ENCODE data around the gene NET1. TPM values are rescaled to one million over a fixed set of nuclear protein-coding genes. Genes with fewer than 3 reads are reported as not detected.

NET1 gene
- total RNA-seq, 4 donors from 2014 or later = 50.9 to 151 (median 112) TPM

- DNase-seq = no peak
- Histone ChIP-seq H3K27me3 (no peaks in the 10 kb centered on the region), H3K4me1 (peaks cover 37 to 44% of the 10 kb centered on the region in 2 donors), H3K4me3 (replicated peaks in 1 of 3) (no peak overlapping the region), H3K9me3 (no peaks in the 10 kb centered on the region), H3K36me3 (no peaks in the 10 kb centered on the region), H3K27ac (no peak overlapping the region)
- TF ChIP-seq CTCF (IDR thresholded peaks at IDR 0.05) (no peak), POLR2A (IDR thresholded peaks at IDR 0.05) (no peak)
- intact Hi-C loops (cut with DNase I) = no loop called here
- WGBS, 2 donors = 95 to 96% methylated on average over 37 to 46 of the region's 61 CpGs
Measured at GRCh38 chr10:5498791-5499492, 86.6 kb downstream of the NET1 start.

DNA sequence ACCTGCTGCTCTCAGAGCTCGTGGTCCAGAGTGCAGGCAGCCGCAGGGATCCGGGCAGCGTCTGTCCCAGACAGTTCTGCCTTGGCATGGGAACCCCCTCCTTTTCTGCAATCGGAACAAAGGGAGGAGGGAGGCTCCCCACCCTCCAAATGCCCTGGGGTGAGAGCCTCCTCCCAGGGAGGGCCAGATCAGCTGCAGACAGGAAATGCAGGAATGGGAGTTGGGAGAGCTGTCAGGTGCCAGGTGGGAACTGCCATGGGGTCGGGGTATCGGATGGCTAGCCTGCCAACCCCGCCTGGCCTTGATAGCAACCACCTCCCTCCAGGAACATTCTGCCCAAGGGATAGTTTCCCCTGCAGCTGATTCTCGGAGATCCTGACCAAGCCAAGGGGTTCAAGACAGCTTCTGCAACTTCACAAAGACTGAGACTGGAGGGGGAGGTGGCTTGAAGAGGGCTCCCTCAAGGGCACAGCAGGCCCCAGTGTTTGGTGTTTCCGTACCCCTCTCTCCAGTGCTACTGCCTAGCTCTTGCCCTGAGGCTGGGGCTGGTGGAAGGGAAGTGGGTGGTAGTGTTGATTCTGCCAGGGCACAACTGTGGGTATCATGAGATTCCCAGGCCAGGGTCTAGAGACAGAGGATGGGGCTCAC lies 87.3 kb downstream of the NET1 start, which contains the start of gene CALML5:
CALML5 (minus strand) TSS at position 78 of the 648 bp plus-strand sequence. CDS start 132 bp downstream, outside the sequence.
- Histone ChIP-seq H3K9me3 (no peaks in the 10 kb centered on the region), H3K27ac (peak within 1 kb of the TSS in 1 of 3 donors; percentile 91), H3K36me3 (no peaks in the 10 kb centered on the region), H3K4me3 (replicated peaks in 1 of 3) (no peak within 1 kb of the TSS), H3K4me1 (peaks cover 44 to 51% of the 10 kb centered on the region in 2 donors), H3K27me3 (no peaks in the 10 kb centered on the region)
- no peak for TF ChIP-seq CTCF (IDR thresholded peaks at IDR 0.05)
- no peak for TF ChIP-seq POLR2A (IDR thresholded peaks at IDR 0.05)
- intact Hi-C loops (cut with DNase I) = no loop called here
- 90 to 94% methylated on average over 5 to 10 of the region's 10 CpGs for WGBS, 2 donors
- DNase-seq = no peak

DNA sequence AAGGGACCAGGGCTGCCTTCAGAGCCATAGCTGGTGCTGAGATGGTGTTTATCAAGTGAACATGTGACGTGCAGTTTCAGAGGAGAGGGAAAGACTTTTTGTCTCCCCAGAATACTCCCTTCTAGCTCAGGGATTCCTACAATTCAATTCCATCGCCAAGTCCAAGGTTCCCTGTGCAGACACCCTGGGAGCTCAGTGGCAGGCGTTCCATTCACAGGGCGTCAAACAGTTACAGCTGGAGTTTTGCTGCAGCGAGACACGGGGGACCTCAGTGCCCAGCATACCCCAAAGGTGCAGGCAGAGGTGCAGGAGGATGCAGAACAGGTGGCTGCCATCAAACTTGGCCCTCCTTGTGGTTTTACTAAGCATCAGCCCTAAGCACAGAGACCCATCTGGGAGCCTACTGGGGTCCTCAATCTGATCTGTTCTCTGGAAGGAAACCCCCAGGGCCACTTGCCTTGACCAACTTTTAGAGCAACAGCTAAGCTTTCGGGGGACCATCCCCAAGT lies 87.9 kb downstream of the NET1 start:
- Histone ChIP-seq H3K27ac (peak overlapping the region in 1 of 3 donors; percentile 91), H3K4me1 (peaks cover 44 to 54% of the 10 kb centered on the region in 2 donors), H3K4me3 (replicated peaks in 1 of 3) (no peak overlapping the region), H3K27me3 (no peaks in the 10 kb centered on the region), H3K9me3 (no peaks in the 10 kb centered on the region), H3K36me3 (no peaks in the 10 kb centered on the region)
- 93 to 98% methylated on average over 7 of the region's 7 CpGs for WGBS, 2 donors
- intact Hi-C loops (cut with DNase I) = no loop called here
- TF ChIP-seq CTCF (IDR thresholded peaks at IDR 0.05) (no peak), POLR2A (IDR thresholded peaks at IDR 0.05) (no peak)
- DNase-seq = no peak

- peaks cover 43 to 48% of the 10 kb centered on the region in 2 donors for H3K4me1 ChIP-seq
- H3K9me3 ChIP-seq = no peaks in the 10 kb centered on the region
- H3K27ac ChIP-seq = peak overlapping the region; percentile 80 to 94 (median 91)
- no peak for DNase-seq
- H3K4me3 ChIP-seq (replicated peaks in 1 of 3) = no peak overlapping the region
- no peaks in the 10 kb centered on the region for H3K36me3 ChIP-seq
- no peaks in the 10 kb centered on the region for H3K27me3 ChIP-seq
- intact Hi-C loops (cut with DNase I) = no loop called here
- WGBS, 2 donors = 86 to 92% methylated on average over 5 of the region's 5 CpGs
- TF ChIP-seq POLR2A (IDR thresholded peaks at IDR 0.05) (no peak), CTCF (IDR thresholded peaks at IDR 0.05) (no peak)
Measured at GRCh38 chr10:5500910-5501309, 88.6 kb downstream of the NET1 start.

DNA sequence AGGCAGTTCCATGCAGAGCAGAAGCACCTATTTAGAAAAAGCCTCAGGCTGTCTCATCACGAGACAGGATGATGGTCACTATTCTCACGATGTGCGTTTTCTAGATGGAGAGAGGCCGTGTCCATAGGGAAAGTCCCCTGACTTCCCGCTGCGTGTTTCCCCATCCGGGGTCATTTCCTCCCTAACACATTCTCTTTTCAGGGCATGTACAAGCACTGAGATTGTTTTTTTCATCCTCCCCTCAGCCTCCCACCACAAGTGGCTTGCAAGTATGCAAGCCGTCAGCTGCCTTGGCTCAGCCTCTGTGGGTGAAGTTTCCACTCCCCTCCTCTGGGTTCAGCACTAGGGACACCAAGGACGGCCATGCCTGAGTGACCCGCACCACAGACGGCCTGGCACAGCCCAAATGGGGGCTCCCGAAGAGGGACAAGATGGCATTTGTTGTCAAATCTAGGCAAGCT lies 89.7 kb downstream of the NET1 start:
- Histone ChIP-seq H3K9me3 (no peaks in the 10 kb centered on the region), H3K36me3 (no peaks in the 10 kb centered on the region), H3K27ac (peak overlapping the region; percentile 80 to 94 (median 91)), H3K4me3 (replicated peaks in 1 of 3) (no peak overlapping the region), H3K27me3 (no peaks in the 10 kb centered on the region), H3K4me1 (peaks cover 37 to 50% of the 10 kb centered on the region in 2 donors)
- DNase-seq = peak; percentile 84 to 85
- TF ChIP-seq CTCF (IDR thresholded peaks at IDR 0.05) = no peak
- peak in 1 of 2 donors; percentile 23 for TF ChIP-seq POLR2A (IDR thresholded peaks at IDR 0.05)
- WGBS, 2 donors = 28 to 32% methylated on average over 12 of the region's 12 CpGs
- intact Hi-C loops (cut with DNase I) = no loop called here

Data from thyroid gland (tissue), 4 donors.